A673 (cell line): ENCODE measurements around the gene STK17B. TPM values are rescaled to one million over a fixed set of nuclear protein-coding genes. Genes with fewer than 3 reads are reported as not detected.

Experiments
- BruUV-seq: library from RNA; stranded (reverse); fragments of 400-500 nt; replicated peaks from 2 replicates; lab custom pipeline; 2021; lab: Mats Ljungman, UMichigan
- CTCF ChIA-PET: fragments of 300-600 bp; sonication (Branson Sonifier 250); formaldehyde crosslinking; loops from one replicate; lab custom pipeline; 2022; ENCODE audit warnings: antibody characterized with exemption; lab: Charles Lee
- POLR2A ChIA-PET: fragments of 300-600 bp; sonication (Branson Sonifier 250); formaldehyde crosslinking; loops from one replicate; lab custom pipeline; 2022; ENCODE audit warnings: antibody characterized with exemption; ENCODE audit not compliant: low non-redundant PET; lab: Charles Lee
- DNase-seq: peaks from one replicate; pipeline ENCODE4 v3.0.0-alpha.2; 2015; ENCODE audit warnings: low spot score
- H3K27ac ChIP-seq: fragments of 200-600 bp; sonication (generic); 2 replicates; pipeline ENCODE4 v1.5.1; 2016; ENCODE audit warnings: mixed run types, low read depth, mild to moderate bottlenecking, mixed read lengths, antibody characterized with exemption, low read length; ENCODE audit not compliant: poor library complexity, severe bottlenecking
- H3K27me3 ChIP-seq: fragments of 200-600 bp; sonication (generic); replicated peaks from 2 replicates; pipeline ENCODE4 v1.6.1; 2017; ENCODE audit warnings: mixed run types, low read depth, mild to moderate bottlenecking, mixed read lengths, antibody characterized with exemption, low read length; ENCODE audit not compliant: insufficient read depth, poor library complexity
- H3K36me3 ChIP-seq: fragments of 200-600 bp; sonication (generic); 2 replicates; pipeline ENCODE4 v1.6.1; 2016; ENCODE audit warnings: mixed run types, mild to moderate bottlenecking, mixed read lengths, antibody characterized with exemption, low read length; ENCODE audit not compliant: insufficient read depth, poor library complexity, severe bottlenecking
- H3K4me1 ChIP-seq: fragments of 200-600 bp; sonication (generic); 2 replicates; pipeline ENCODE4 v1.6.1; 2017; ENCODE audit warnings: mixed run types, mild to moderate bottlenecking, mixed read lengths, antibody characterized with exemption, low read length; ENCODE audit not compliant: insufficient read depth, poor library complexity, severe bottlenecking
- H3K4me3 ChIP-seq: fragments of 200-600 bp; sonication (generic); 2 replicates; pipeline ENCODE4 v1.5.1; 2016; ENCODE audit warnings: low read depth, mixed run types, mild to moderate bottlenecking, mixed read lengths, low read length; ENCODE audit not compliant: poor library complexity, severe bottlenecking
- H3K9me3 ChIP-seq: fragments of 200-600 bp; sonication (generic); 2 replicates; pipeline ENCODE4 v1.6.1; 2016; ENCODE audit warnings: mixed run types, low read depth, mild to moderate bottlenecking, mixed read lengths, antibody characterized with exemption, low read length; ENCODE audit not compliant: poor library complexity, severe bottlenecking
- CTCF ChIP-seq: fragments of 300-800, 200-600 bp; sonication (generic); conservative IDR thresholded peaks from 2 replicates; pipeline ENCODE4 v1.5.1; 2017; ENCODE audit warnings: low read depth, mild to moderate bottlenecking, antibody characterized with exemption, low read length, moderate library complexity, mixed read lengths
- EZH2 ChIP-seq: fragments of 200-600 bp; sonication (generic); IDR thresholded peaks from 2 replicates; pipeline ENCODE4 v1.6.1; 2017; ENCODE audit warnings: borderline replicate concordance, low read depth, mild to moderate bottlenecking, mixed read lengths, antibody characterized with exemption, low read length; ENCODE audit not compliant: poor library complexity, severe bottlenecking
- intact Hi-C: fragments of 100-400 bp; cut with micrococcal nuclease; formaldehyde crosslinking; loops from one replicate; pipeline ENCODE4 v1.10.0; 2022; ENCODE audit not compliant: unreplicated experiment
- total RNA-seq: library from RNA; stranded (reverse); gene quantifications from 2 replicates; pipeline ENCODE4 v1.2.3, GENCODE V29; 2021

The STK17B gene
- total RNA-seq, 1 experiment from 2014 or later = 18.5 TPM

GRCh38 chr2:196101325-196101991, 69.9 kb downstream of the STK17B start:
- POLR2A ChIA-PET = no interaction called here
- H3K27me3 ChIP-seq = no peaks in the 10 kb centered on the region
- peaks cover 15% of the 10 kb centered on the region for H3K4me1 ChIP-seq
- TF ChIP-seq CTCF = no peak
- no peak overlapping the region for H3K27ac ChIP-seq
- no peaks in the 10 kb centered on the region for H3K36me3 ChIP-seq
- DNase-seq = no peak
- H3K4me3 ChIP-seq = no peak overlapping the region
- CTCF ChIA-PET = no interaction called here
- no TSS peak for BruUV-seq
- H3K9me3 ChIP-seq = no peaks in the 10 kb centered on the region
- intact Hi-C loops = no loop called here

GRCh38 chr2:196099916-196100315, 71.5 kb downstream of the STK17B start:
- no peak overlapping the region for H3K27ac ChIP-seq
- H3K4me1 ChIP-seq = peaks cover 3% of the 10 kb centered on the region
- no peaks in the 10 kb centered on the region for H3K27me3 ChIP-seq
- no peak for DNase-seq
- no TSS peak for BruUV-seq
- CTCF ChIA-PET = no interaction called here
- TF ChIP-seq EZH2 = no peak
- TF ChIP-seq CTCF = no peak
- H3K9me3 ChIP-seq = no peaks in the 10 kb centered on the region
- no peak overlapping the region for H3K4me3 ChIP-seq
- POLR2A ChIA-PET = no interaction called here
- no peaks in the 10 kb centered on the region for H3K36me3 ChIP-seq
- intact Hi-C loops = no loop called here

- no peaks in the 10 kb centered on the region for H3K9me3 ChIP-seq
- no peaks in the 10 kb centered on the region for H3K27me3 ChIP-seq
- no peak overlapping the region for H3K27ac ChIP-seq
- BruUV-seq = no TSS peak
- H3K36me3 ChIP-seq = no peaks in the 10 kb centered on the region
- DNase-seq = no peak
- ChIA-PET POLR2A (no interaction called here), CTCF (no interaction called here)
- no peaks in the 10 kb centered on the region for H3K4me1 ChIP-seq
- H3K4me3 ChIP-seq = no peak overlapping the region
- TF ChIP-seq CTCF = no peak
- no peak for TF ChIP-seq EZH2
- intact Hi-C loops = no loop called here
Measured at GRCh38 chr2:196097864-196098660, 73.3 kb downstream of the STK17B start.
